Measurements from ENCODE around the gene PRKD2.

- no peak for TF ChIP-seq GFI1B (tag by site-specific recombination; IDR thresholded peaks at IDR 0.05)
- TF ChIP-seq, protein P1, sequence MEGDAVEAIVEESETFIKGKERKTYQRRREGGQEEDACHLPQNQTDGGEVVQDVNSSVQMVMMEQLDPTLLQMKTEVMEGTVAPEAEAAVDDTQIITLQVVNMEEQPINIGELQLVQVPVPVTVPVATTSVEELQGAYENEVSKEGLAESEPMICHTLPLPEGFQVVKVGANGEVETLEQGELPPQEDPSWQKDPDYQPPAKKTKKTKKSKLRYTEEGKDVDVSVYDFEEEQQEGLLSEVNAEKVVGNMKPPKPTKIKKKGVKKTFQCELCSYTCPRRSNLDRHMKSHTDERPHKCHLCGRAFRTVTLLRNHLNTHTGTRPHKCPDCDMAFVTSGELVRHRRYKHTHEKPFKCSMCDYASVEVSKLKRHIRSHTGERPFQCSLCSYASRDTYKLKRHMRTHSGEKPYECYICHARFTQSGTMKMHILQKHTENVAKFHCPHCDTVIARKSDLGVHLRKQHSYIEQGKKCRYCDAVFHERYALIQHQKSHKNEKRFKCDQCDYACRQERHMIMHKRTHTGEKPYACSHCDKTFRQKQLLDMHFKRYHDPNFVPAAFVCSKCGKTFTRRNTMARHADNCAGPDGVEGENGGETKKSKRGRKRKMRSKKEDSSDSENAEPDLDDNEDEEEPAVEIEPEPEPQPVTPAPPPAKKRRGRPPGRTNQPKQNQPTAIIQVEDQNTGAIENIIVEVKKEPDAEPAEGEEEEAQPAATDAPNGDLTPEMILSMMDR (tag by site-specific recombination; IDR thresholded peaks at IDR 0.05), result no peak
Observed at GRCh38 chr19:46759817-46760333, 43.0 kb upstream of the PRKD2 start.
